Gastroesophageal sphincter (tissue), 4 donors: ENCODE measurements around the gene DPYD. TPM values are rescaled to one million over a fixed set of nuclear protein-coding genes. Genes with fewer than 3 reads are reported as not detected.

Source experiments
- ATAC-seq: fragments of 150-250 bp; one replicate; pipeline ENCODE4 v1.9.1; 2016; ENCODE audit warnings: mild to moderate bottlenecking, moderate library complexity
- H3K27ac ChIP-seq, 4 donors: fragments of 200-600 bp; sonication (generic) in 3 of 4; 1 replicate in 3 of 4; 2 replicates in 1 of 4; pipeline ENCODE4 v1.5.1; 2016 to 2019
- H3K27me3 ChIP-seq: fragments of 200-600 bp; sonication (generic); one replicate; pipeline ENCODE4 v1.5.1; 2019
- H3K36me3 ChIP-seq, 2 donors: fragments of 200-600 bp; sonication (generic); one replicate each; pipeline ENCODE4 v1.5.1; 2019; ENCODE audit warnings: control low read depth in 1 of 2
- H3K4me1 ChIP-seq, 3 donors: fragments of 200-600 bp; sonication (generic); 1 replicate in 2 of 3; 2 replicates in 1 of 3; pipeline ENCODE4 v1.5.1; 2016 to 2019; ENCODE audit warnings: control low read depth in 2 of 3
- H3K4me3 ChIP-seq, 2 donors: fragments of 200-600 bp; sonication (generic); one replicate each; pipeline ENCODE4 v1.5.1; 2019; ENCODE audit warnings: mild to moderate bottlenecking in 1 of 2, moderate library complexity in 1 of 2
- H3K9me3 ChIP-seq, 3 donors: fragments of 200-600 bp; sonication (generic); one replicate each; pipeline ENCODE4 v1.5.1; 2017 to 2019; ENCODE audit warnings: control low read depth in 2 of 3
- EP300 ChIP-seq: sonication (generic); formaldehyde crosslinking; IDR thresholded peaks from one replicate; pipeline ENCODE4 v1.6.1; 2017; ENCODE audit warnings: antibody characterized with exemption, mild to moderate bottlenecking
- POLR2A ChIP-seq, 2 donors: fragments of 450-650 bp; IDR thresholded peaks; one replicate each; pipeline ENCODE4 v1.6.1; 2017; ENCODE audit warnings: antibody characterized with exemption in 2 of 2, mild to moderate bottlenecking in 2 of 2, moderate library complexity in 1 of 2
- POLR2AphosphoS5 ChIP-seq: sonication (generic); formaldehyde crosslinking; IDR thresholded peaks from one replicate; pipeline ENCODE4 v1.6.1; 2017; ENCODE audit warnings: antibody characterized with exemption
- WGBS, 2 donors: methylation state at CpG; one replicate each; pipeline ENCODE4 v1.1.5; 2018; ENCODE audit warnings: low coverage in 1 of 2; 5-methylcytosine and 5-hydroxymethylcytosine counted together
- total RNA-seq, 4 donors: library from RNA; depleted of rRNA; stranded (reverse); fragments of >200 nt; gene quantifications; one replicate each; pipeline ENCODE4 v1.1.0, GENCODE V29; 2016
- TF ChIP-seq, protein P1 (sequence below), 4 experiments: fragments of 200-600 bp in 2 of 4; fragments of 450-650 bp in 2 of 4; sonication (generic) in 1 of 4; IDR thresholded peaks; one replicate each; pipeline ENCODE4 v1.5.1; 2017 to 2019; ENCODE audit warnings: antibody characterized with exemption in 4 of 4, mild to moderate bottlenecking in 2 of 4, moderate library complexity in 2 of 4

DPYD gene
- total RNA-seq, 4 donors from 2014 or later: 31.2 to 53.0 (median 43.2) TPM

DNA sequence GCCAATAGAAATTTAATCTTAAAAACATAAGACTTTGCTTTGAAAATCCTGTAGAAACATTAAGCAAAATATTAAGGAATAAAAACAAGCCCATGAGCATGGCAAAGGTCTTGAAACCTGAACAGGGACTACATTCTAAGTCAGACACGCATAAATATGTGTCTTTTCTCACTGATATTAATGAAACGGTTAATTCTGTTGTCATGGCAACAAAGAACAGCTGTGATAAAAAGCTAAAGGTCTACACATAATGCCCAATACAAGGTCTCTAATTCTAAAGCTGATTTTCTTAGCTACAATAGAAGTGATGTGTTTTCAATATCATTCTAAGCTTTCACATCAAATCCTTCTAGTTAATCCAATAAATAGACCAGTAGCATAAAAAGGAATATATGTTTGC, 867.6 kb downstream of the DPYD start:
- TF ChIP-seq, protein P1, sequence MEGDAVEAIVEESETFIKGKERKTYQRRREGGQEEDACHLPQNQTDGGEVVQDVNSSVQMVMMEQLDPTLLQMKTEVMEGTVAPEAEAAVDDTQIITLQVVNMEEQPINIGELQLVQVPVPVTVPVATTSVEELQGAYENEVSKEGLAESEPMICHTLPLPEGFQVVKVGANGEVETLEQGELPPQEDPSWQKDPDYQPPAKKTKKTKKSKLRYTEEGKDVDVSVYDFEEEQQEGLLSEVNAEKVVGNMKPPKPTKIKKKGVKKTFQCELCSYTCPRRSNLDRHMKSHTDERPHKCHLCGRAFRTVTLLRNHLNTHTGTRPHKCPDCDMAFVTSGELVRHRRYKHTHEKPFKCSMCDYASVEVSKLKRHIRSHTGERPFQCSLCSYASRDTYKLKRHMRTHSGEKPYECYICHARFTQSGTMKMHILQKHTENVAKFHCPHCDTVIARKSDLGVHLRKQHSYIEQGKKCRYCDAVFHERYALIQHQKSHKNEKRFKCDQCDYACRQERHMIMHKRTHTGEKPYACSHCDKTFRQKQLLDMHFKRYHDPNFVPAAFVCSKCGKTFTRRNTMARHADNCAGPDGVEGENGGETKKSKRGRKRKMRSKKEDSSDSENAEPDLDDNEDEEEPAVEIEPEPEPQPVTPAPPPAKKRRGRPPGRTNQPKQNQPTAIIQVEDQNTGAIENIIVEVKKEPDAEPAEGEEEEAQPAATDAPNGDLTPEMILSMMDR (IDR thresholded peaks at IDR 0.05): no peak
- TF ChIP-seq POLR2AphosphoS5: no peak
- no peak for TF ChIP-seq POLR2A (IDR thresholded peaks at IDR 0.05)
- TF ChIP-seq EP300: no peak
- no peak for ATAC-seq
- no peak overlapping the region for H3K27ac ChIP-seq
- 76 to 80% methylated on average over 2 of the region's 2 CpGs for WGBS, 2 donors
- H3K4me3 ChIP-seq: no peak overlapping the region
- H3K9me3 ChIP-seq: peaks cover 0 to 13% (median 0%) of the 10 kb centered on the region in 3 donors
- H3K4me1 ChIP-seq: no peaks in the 10 kb centered on the region
- H3K36me3 ChIP-seq: no peaks in the 10 kb centered on the region
- no peaks in the 10 kb centered on the region for H3K27me3 ChIP-seq

DNA sequence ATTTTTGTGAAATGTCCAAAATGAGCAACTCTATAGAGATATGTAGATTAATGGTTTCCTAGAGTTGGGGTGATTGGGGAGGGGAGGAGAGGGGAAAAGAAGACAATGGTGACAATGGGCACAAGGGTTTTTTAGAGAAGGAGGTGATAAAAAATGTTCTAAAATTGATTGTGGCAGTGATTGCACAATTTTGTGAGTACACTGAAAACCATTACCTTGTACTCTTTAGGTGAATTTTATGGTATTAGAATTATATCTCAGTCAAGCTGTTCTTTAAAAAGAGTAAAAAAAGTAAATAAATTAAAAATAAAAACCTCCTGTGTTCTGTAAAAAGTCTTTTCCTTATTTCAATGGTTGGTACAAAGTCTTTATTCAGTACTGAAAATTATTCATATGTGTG, 869.0 kb downstream of the DPYD start:
- no peak for ATAC-seq

DNA sequence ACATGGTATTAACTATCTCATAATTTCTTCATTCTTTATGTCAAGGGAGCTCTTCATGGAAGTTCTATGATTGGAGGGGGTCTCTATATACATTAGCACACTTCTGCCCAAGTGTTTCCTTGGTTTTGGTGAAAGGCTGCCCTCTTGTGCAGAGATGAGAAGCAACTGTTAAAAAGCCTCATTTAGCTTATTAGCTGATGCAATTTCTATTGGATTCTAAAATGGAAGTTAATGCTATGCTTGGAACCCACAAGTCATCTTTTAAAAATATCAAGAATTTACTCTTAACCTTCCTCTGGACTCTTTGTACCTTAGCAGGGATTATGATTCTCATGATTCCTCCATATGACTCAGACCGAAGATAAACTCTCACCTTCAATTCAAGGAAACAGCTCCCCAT, 870.3 kb downstream of the DPYD start:
- ATAC-seq: no peak
- TF ChIP-seq POLR2AphosphoS5 (no peak), POLR2A (IDR thresholded peaks at IDR 0.05) (no peak), EP300 (no peak)
- TF ChIP-seq, protein P1 (IDR thresholded peaks at IDR 0.05): no peak
- Histone ChIP-seq H3K27ac (no peak overlapping the region), H3K4me3 (no peak overlapping the region), H3K9me3 (no peaks in the 10 kb centered on the region), H3K4me1 (no peaks in the 10 kb centered on the region), H3K27me3 (no peaks in the 10 kb centered on the region), H3K36me3 (no peaks in the 10 kb centered on the region)
- WGBS, 2 donors: 100% methylated on average over 1 of the region's 1 CpG

More for the DNA sequence above, 869.0 kb downstream of the DPYD start:
- Histone ChIP-seq H3K4me1 (no peaks in the 10 kb centered on the region), H3K9me3 (peaks cover 0 to 7% (median 0%) of the 10 kb centered on the region in 3 donors), H3K36me3 (no peaks in the 10 kb centered on the region), H3K27me3 (no peaks in the 10 kb centered on the region), H3K27ac (no peak overlapping the region), H3K4me3 (no peak overlapping the region)
- TF ChIP-seq POLR2A (IDR thresholded peaks at IDR 0.05) (no peak), POLR2AphosphoS5 (no peak), EP300 (no peak)
- TF ChIP-seq, protein P1 (IDR thresholded peaks at IDR 0.05): no peak

DNA sequence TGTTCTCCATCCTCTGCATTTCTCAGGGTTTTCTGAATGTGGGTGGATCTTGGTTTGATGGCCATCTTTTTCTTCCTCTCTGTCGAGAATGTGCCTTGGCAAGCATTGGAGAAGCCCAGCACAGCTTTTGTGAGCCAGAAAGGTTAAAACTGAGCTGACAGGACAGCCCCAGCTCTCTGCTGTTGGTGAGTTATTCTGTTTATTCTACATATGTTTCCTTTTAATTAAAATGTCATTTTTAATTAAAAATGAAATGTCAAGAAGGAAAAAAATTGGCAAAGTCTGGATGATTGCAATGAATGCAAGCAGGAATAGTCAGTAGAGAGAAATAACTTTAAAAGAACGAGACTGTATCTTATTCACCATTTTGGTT, 873.4 kb downstream of the DPYD start:
- peaks cover 0 to 13% (median 0%) of the 10 kb centered on the region in 3 donors for H3K9me3 ChIP-seq
- no peak overlapping the region for H3K27ac ChIP-seq
- no peak for ATAC-seq
- WGBS, 2 donors: 43% methylated on average over 2 of the region's 2 CpGs; no CpG with 5 or more reads in 1 of the 2 donors
- TF ChIP-seq, protein P1 (IDR thresholded peaks at IDR 0.05): no peak
- no peak for TF ChIP-seq POLR2AphosphoS5
- no peak for TF ChIP-seq EP300
- TF ChIP-seq POLR2A (IDR thresholded peaks at IDR 0.05): no peak
- no peak overlapping the region for H3K4me3 ChIP-seq
- no peaks in the 10 kb centered on the region for H3K4me1 ChIP-seq
- no peaks in the 10 kb centered on the region for H3K36me3 ChIP-seq
- no peaks in the 10 kb centered on the region for H3K27me3 ChIP-seq

DNA sequence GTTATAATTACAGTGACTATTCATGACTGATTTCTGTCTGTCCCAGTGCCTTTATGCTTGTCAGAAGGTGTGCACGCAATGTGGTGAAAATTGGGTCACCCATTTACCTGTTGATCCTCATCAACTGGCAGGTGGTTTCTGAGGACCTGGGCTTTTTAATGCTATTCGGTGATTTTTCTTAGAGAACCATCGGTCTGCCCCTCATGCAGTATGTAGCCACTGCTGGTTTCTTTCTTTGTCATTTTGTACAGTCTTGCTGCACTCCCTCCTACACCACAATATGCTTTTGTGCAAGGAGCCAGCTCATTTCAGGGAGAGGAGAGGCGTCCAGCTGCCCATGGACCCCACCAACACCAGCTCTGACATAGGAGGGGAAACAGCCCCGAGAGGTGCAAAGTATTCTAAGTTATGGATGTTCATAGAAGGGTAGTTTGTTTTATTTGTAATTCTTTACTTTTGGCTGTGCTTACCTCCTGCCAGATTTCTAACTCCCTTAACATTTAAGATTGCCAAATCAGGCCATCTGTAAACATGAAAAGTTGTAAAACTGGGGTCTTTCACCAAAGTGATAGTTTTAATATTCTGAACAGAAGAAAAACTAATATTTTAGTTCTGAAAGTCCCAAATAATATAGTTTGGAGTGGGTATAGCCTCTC, 873.9 kb downstream of the DPYD start:
- TF ChIP-seq, protein P1 (IDR thresholded peaks at IDR 0.05): no peak
- no peak for TF ChIP-seq POLR2AphosphoS5
- TF ChIP-seq POLR2A (IDR thresholded peaks at IDR 0.05): no peak
- TF ChIP-seq EP300: no peak
- H3K4me1 ChIP-seq: no peaks in the 10 kb centered on the region
- H3K27ac ChIP-seq: no peak overlapping the region
- no peaks in the 10 kb centered on the region for H3K27me3 ChIP-seq
- ATAC-seq: no peak
- H3K9me3 ChIP-seq: peaks cover 0 to 18% (median 0%) of the 10 kb centered on the region in 3 donors
- 65 to 82% methylated on average over 3 to 5 of the region's 5 CpGs for WGBS, 2 donors
- no peaks in the 10 kb centered on the region for H3K36me3 ChIP-seq
- H3K4me3 ChIP-seq: no peak overlapping the region
